Measurements from ENCODE around the gene THBS2.

The THBS2 gene

DNA sequence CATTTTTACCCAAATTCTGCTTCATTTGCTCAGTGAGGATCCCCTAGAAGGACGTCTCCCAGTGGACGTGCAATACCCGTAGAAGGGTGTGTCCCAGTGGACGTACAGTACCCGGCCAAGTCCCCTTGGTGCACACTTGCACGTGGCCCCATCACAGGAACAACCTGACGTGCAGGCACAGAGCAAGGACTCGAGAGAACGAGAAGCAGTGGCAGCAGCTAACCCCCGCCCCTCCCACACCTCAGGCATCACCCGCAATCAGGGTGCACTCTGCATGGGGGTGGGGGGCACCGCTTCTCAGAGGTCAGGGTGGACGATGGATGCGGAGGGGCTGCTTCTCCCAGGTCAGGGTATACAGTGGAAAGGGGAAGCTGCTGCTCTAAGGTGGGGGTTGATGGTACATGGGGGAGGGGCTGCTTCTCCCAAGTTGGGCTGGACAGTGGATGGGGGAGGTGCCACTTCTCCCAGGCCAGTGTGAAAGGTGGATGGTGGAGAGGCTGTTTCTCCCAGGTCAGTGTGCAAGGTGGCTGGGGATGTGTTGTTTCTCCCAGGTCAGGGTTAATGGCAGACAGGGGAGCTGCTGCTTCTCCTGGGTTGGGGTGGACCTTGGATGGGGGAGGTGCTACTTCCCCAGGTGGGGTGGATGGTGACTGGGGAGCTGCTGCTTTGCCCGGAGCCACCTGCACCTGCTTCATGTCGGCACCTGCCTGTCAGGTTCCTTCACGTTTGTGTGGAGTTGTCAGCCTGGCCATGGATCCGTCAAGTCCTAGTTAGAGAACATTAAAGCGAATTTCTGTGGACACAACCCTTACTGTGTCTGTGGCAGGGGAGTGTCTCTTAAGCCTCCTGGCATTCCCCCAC is 1.0 kb upstream of the THBS2 start:
- H2AK5ac ChIP-seq (ENCODE audit: low read length, severe bottlenecking) = peak overlapping the region; percentile 30
- no peak overlapping the region for H2BK12ac ChIP-seq (ENCODE audit: low read length in 2 of 2)
- peaks cover 0 to 9% of the 10 kb centered on the region in 2 experiments for H3K27me3 ChIP-seq (ENCODE audit: control insufficient read depth in 1 of 2, insufficient read depth in 1 of 2, low read length in 2 of 2)
- H3K4me3 ChIP-seq (ENCODE audit: insufficient read depth in 1 of 2, low read depth in 1 of 2, low read length in 2 of 2) = peak overlapping the region in 1 of 2 experiments; percentile 98
- peaks cover 4% of the 10 kb centered on the region for H3K9me3 ChIP-seq (ENCODE audit: control insufficient read depth, low read length)
- no peak overlapping the region for H2BK120ac ChIP-seq (ENCODE audit: low read depth, low read length)
- no peak overlapping the region for H3K4ac ChIP-seq (ENCODE audit: low read depth in 1 of 2, low read length in 2 of 2)
- peaks cover 18% of the 10 kb centered on the region for H3K4me1 ChIP-seq (ENCODE audit: control insufficient read depth, insufficient read depth, low read depth, low read length)
- no peak overlapping the region for H3K18ac ChIP-seq (ENCODE audit: low read depth in 1 of 2, low read length in 2 of 2)
- no peak overlapping the region for H4K91ac ChIP-seq (ENCODE audit: low read length)
- 59% methylated on average over 19 of the region's 19 CpGs for WGBS
- no peak overlapping the region for H3K23ac ChIP-seq (ENCODE audit: low read length in 2 of 2)
- DNase-seq = no peak
- H3K4me2 ChIP-seq (ENCODE audit: low read length, poor library complexity, severe bottlenecking) = no peak overlapping the region
- H3K9ac ChIP-seq (ENCODE audit: low read length) = peak overlapping the region; percentile 99
- no peak overlapping the region for H2BK5ac ChIP-seq (ENCODE audit: low read depth, low read length, poor library complexity, severe bottlenecking)
- H3K27ac ChIP-seq (ENCODE audit: low read length, poor library complexity, severe bottlenecking) = no peak overlapping the region
- no peak overlapping the region for H2BK15ac ChIP-seq (ENCODE audit: low read depth, poor library complexity, severe bottlenecking)
- H3K36me3 ChIP-seq (ENCODE audit: control insufficient read depth in 1 of 2, insufficient read depth in 2 of 2, low read depth in 1 of 2, low read length in 2 of 2) = peaks cover 0 to 28% of the 10 kb centered on the region in 2 experiments
- no peaks in the 10 kb centered on the region for H3K79me1 ChIP-seq (replicated peaks; ENCODE audit: low read length, poor library complexity, severe bottlenecking)
- H4K8ac ChIP-seq (ENCODE audit: low read length) = no peak overlapping the region
- peak overlapping the region in 1 of 2 experiments; percentile 41 for H3K14ac ChIP-seq (ENCODE audit: low read length in 2 of 2)
- H2AFZ ChIP-seq (ENCODE audit: low read depth, low read length) = no peak overlapping the region

DNA sequence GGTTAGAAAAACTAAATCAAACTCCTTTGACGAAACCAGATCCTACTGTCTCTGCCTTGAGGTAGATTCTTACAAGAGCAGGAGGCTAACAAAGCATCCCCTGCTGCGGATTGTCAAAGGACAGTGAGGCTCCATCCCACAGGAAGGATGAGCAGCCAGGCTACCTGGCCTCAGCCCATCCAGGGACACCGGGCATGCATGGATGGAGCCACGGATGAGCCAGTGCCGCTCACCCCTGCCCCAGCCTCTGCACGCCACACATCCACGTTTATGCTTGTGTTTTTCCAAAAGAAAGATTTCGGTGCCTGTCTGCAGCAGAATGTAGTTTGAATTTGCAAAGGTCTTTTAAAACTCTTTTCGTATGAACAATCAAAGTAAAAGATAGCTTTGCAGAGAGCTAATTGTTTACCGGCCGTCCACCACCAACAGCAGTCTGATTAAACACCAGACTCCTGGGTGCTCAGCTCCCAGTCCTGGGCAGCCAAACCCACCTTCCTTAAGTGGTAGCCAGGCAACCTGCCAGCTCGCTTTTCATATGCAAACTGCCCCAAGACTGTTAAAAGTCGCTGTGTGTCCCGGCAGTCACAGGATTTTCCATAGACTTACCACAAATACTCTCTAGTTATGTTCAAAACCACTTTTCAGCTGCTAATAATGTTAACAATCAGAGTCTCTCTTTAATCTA is 999 bp downstream of the THBS2 start:
- Histone ChIP-seq H4K91ac (ENCODE audit: low read length) (no peak overlapping the region), H3K18ac (ENCODE audit: low read depth in 1 of 2, low read length in 2 of 2) (no peak overlapping the region), H4K8ac (ENCODE audit: low read length) (no peak overlapping the region), H3K79me1 (replicated peaks; ENCODE audit: low read length, poor library complexity, severe bottlenecking) (no peaks in the 10 kb centered on the region), H2BK120ac (ENCODE audit: low read depth, low read length) (no peak overlapping the region), H3K36me3 (ENCODE audit: control insufficient read depth in 1 of 2, insufficient read depth in 2 of 2, low read depth in 1 of 2, low read length in 2 of 2) (peaks cover 16 to 49% of the 10 kb centered on the region in 2 experiments), H3K27ac (ENCODE audit: low read length, poor library complexity, severe bottlenecking) (no peak overlapping the region), H3K4me1 (ENCODE audit: control insufficient read depth, insufficient read depth, low read depth, low read length) (peaks cover 18% of the 10 kb centered on the region), H3K9ac (ENCODE audit: low read length) (peak overlapping the region; percentile 99), H2BK12ac (ENCODE audit: low read length in 2 of 2) (no peak overlapping the region), H2BK5ac (ENCODE audit: low read depth, low read length, poor library complexity, severe bottlenecking) (no peak overlapping the region), H3K9me3 (ENCODE audit: control insufficient read depth, low read length) (peaks cover 5% of the 10 kb centered on the region), H2BK15ac (ENCODE audit: low read depth, poor library complexity, severe bottlenecking) (no peak overlapping the region), H3K14ac (ENCODE audit: low read length in 2 of 2) (peak overlapping the region in 1 of 2 experiments; percentile 18), H2AFZ (ENCODE audit: low read depth, low read length) (no peak overlapping the region), H3K4me2 (ENCODE audit: low read length, poor library complexity, severe bottlenecking) (peak overlapping the region; percentile 49), H2AK5ac (ENCODE audit: low read length, severe bottlenecking) (no peak overlapping the region), H3K4ac (ENCODE audit: low read depth in 1 of 2, low read length in 2 of 2) (no peak overlapping the region), H3K4me3 (ENCODE audit: insufficient read depth in 1 of 2, low read depth in 1 of 2, low read length in 2 of 2) (peak overlapping the region; percentile 46 to 98), H3K23ac (ENCODE audit: low read length in 2 of 2) (peak overlapping the region in 1 of 2 experiments; percentile 50), H3K27me3 (ENCODE audit: control insufficient read depth in 1 of 2, insufficient read depth in 1 of 2, low read length in 2 of 2) (peaks cover 0 to 9% of the 10 kb centered on the region in 2 experiments)
- 11% methylated on average over 11 of the region's 14 CpGs for WGBS
- DNase-seq = no peak

DNA sequence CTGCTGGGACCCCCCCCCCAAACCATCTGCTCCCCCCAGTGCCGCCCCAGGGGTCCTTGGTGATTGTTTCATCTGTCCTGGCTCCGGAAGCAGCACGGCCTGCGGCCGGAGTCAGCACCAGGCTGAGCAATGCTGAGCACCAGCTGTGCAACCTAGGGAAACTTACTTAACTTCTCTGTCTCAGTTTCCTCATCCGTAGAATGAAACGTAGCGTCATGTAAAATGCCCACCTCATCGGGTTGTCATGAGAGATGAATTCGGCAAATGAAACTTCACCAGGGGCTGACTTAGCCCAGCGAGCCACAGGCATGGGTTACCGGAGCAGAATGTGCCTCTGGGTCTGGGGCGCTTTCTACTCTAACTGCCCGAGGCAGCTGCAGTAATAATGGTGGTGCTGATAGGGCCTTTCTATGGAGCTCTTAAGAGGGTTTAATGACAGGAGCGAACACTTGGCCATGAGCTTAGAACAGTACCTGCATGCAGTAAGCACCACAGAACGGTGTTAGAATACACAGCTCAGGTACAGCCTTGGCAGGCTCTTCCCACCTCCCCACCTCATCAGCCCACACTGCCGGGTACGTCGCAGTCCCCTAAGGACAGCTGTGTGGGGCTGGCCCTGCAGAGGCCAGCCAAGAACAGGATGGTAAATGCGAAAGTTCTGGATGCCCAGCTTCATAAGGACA is 1.7 kb downstream of the THBS2 start:
- H3K9ac ChIP-seq (ENCODE audit: low read length) = peak overlapping the region; percentile 99
- no peak overlapping the region for H3K4ac ChIP-seq (ENCODE audit: low read depth in 1 of 2, low read length in 2 of 2)
- no peak overlapping the region for H4K91ac ChIP-seq (ENCODE audit: low read length)
- H2AFZ ChIP-seq (ENCODE audit: low read depth, low read length) = no peak overlapping the region
- H3K18ac ChIP-seq (ENCODE audit: low read depth in 1 of 2, low read length in 2 of 2) = no peak overlapping the region
- peaks cover 23 to 56% of the 10 kb centered on the region in 2 experiments for H3K36me3 ChIP-seq (ENCODE audit: control insufficient read depth in 1 of 2, insufficient read depth in 2 of 2, low read depth in 1 of 2, low read length in 2 of 2)
- no peak overlapping the region for H3K27ac ChIP-seq (ENCODE audit: low read length, poor library complexity, severe bottlenecking)
- no peak overlapping the region for H2BK12ac ChIP-seq (ENCODE audit: low read length in 2 of 2)
- H3K4me2 ChIP-seq (ENCODE audit: low read length, poor library complexity, severe bottlenecking) = peak overlapping the region; percentile 49
- no peak for DNase-seq
- no peak overlapping the region for H3K14ac ChIP-seq (ENCODE audit: low read length in 2 of 2)
- WGBS = 28% methylated on average over 18 of the region's 20 CpGs
- H3K79me1 ChIP-seq (replicated peaks; ENCODE audit: low read length, poor library complexity, severe bottlenecking) = no peaks in the 10 kb centered on the region
- H4K8ac ChIP-seq (ENCODE audit: low read length) = no peak overlapping the region
- no peak overlapping the region for H2BK15ac ChIP-seq (ENCODE audit: low read depth, poor library complexity, severe bottlenecking)
- H2BK120ac ChIP-seq (ENCODE audit: low read depth, low read length) = no peak overlapping the region
- no peak overlapping the region for H2AK5ac ChIP-seq (ENCODE audit: low read length, severe bottlenecking)
- H3K27me3 ChIP-seq (ENCODE audit: control insufficient read depth in 1 of 2, insufficient read depth in 1 of 2, low read length in 2 of 2) = peaks cover 0 to 9% of the 10 kb centered on the region in 2 experiments
- no peak overlapping the region for H3K23ac ChIP-seq (ENCODE audit: low read length in 2 of 2)
- peak overlapping the region in 1 of 2 experiments; percentile 98 for H3K4me3 ChIP-seq (ENCODE audit: insufficient read depth in 1 of 2, low read depth in 1 of 2, low read length in 2 of 2)
- H2BK5ac ChIP-seq (ENCODE audit: low read depth, low read length, poor library complexity, severe bottlenecking) = no peak overlapping the region
- peaks cover 18% of the 10 kb centered on the region for H3K4me1 ChIP-seq (ENCODE audit: control insufficient read depth, insufficient read depth, low read depth, low read length)
- peaks cover 5% of the 10 kb centered on the region for H3K9me3 ChIP-seq (ENCODE audit: control insufficient read depth, low read length)
